NCI-H446 (cell line): ENCODE measurements around the gene TRIM37.
"Not testable (repeated sequence)": the region's sequence is repeated elsewhere in the genome, so short reads cannot be mapped to it uniquely, and the experiment has no call there.

ENCODE experiments used
- DNase-seq, 2 experiments: peaks; one replicate each; lab custom pipeline; 2025; lab: John Stamatoyannopoulos, UW

TRIM37 gene, protein sequence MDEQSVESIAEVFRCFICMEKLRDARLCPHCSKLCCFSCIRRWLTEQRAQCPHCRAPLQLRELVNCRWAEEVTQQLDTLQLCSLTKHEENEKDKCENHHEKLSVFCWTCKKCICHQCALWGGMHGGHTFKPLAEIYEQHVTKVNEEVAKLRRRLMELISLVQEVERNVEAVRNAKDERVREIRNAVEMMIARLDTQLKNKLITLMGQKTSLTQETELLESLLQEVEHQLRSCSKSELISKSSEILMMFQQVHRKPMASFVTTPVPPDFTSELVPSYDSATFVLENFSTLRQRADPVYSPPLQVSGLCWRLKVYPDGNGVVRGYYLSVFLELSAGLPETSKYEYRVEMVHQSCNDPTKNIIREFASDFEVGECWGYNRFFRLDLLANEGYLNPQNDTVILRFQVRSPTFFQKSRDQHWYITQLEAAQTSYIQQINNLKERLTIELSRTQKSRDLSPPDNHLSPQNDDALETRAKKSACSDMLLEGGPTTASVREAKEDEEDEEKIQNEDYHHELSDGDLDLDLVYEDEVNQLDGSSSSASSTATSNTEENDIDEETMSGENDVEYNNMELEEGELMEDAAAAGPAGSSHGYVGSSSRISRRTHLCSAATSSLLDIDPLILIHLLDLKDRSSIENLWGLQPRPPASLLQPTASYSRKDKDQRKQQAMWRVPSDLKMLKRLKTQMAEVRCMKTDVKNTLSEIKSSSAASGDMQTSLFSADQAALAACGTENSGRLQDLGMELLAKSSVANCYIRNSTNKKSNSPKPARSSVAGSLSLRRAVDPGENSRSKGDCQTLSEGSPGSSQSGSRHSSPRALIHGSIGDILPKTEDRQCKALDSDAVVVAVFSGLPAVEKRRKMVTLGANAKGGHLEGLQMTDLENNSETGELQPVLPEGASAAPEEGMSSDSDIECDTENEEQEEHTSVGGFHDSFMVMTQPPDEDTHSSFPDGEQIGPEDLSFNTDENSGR

DNA sequence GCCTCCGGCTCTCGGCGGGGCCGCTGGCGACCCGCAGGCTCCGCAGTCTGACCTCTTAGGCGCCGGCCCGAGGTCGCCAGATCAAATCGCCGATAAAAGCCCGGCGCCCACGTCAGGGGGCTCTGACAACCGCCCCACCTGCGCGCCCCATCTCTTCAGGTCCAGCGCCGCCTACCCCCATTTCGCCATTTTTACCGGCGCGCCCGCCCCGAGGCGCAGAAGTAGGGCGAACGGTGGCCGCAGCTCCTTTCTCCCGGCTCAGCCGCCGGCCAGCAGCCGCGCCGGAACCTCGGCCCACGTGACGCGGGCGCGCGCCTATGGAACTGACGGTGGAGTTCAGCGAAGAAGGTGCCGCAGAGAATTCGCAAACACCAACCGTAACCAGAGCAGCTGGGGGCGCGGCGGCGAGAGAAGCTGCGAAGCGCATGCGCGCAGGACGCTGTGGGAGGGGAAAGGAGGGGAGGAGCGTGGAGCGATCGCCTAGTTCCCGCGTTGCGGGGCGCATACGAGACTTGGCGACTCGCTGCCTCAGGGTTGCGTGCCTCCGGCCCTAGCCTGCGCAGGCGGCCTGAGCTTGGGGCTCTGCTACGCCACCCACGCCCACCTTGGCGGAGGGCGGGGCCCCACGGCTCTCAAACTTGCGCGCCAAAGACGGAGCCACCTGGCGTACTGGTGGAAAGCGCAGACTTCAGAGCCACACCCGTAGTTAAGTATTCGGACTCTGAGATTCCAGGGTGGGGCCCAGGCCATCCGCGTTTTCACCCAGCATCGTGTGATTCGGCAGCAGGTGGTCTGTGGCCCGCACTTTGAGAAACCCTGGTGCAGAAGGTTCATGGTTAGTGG lies at the start of gene TRIM37:
Gene TRIM37 (minus strand): TSS at position 418 of the 843 bp plus-strand sequence. CDS start 419 bp downstream, outside the sequence.
- DNase-seq = peak; percentile 97 to 99

DNA sequence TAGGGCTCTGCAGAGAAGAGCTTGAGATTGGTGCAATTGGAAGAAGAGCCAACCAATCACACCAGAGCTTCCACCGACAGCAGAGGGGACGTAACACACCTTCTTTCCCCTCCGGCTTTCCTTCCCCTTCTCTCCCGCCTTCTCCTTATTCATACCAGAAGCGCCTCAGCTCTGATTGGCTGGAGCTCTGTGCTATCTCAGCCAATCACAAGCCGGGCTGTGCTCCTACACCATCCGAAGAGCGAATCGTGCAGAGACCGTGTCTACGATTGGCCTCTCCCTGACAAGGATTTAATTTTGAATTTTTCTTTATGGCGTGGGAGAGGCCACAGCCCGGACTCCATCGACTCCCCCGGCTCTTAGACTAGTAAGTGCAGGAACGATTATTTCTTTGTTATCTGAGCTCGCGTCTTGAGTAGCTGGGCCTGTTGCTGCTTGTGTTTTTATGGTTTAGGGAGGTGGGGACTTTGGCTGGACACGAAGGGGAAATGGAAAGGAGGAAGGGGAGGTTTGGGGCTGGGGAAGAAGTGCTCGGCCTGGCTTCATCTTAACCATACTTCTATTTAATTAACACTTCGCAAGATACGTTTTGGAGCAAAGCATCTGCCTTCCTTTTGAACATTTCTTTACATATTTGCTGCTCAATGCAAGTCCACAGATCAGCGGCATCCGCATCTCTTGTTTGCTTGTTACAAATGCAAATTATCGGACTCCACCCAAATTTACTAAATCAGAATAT lies 48.9 kb upstream of the TRIM37 start, which contains the start of gene PRR11:
Gene PRR11 (plus strand): TSS at position 308 of the 739 bp plus-strand sequence. CDS start 14,007 bp downstream, outside the sequence.
- peak; percentile 100 for DNase-seq

DNA sequence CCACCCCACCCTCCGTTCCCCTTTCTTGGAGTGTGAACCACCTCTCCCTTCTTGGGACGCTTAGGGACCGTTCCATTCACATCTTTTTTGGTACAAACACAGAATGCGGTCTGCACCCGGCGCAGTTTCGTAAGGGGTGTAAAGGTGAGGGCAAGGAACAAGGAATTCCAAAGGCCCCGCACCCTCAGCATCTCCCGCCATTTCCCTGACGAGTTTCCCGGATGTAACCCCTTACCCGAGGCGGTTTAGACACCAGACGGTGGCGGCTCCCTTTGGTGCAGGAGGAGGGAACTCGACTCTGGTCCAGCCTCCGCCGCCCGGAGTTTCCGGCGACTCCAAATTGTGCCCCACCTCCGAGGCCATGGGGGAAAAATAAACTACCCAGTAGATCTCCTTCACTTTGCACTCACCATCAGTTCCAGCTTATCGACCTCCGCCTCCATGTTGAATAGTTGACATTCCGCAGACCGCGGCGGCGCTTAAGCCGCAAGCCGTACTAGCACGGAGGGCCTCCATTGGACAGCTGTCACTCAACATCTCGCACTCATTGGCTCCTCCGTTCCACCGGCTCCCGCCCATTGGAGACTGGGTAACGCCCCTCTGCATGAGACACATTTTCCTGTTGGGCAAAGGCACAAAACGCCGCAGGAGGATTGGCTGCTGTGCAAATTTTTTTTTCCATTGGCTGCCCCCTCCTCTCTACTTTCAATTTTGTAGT lies 48.2 kb upstream of the TRIM37 start, which contains the start of gene SKA2:
Gene SKA2 (minus strand): TSS at position 466 of the 718 bp plus-strand sequence. CDS start 23 bp downstream, at position 443.
- peak; percentile 100 for DNase-seq

DNA sequence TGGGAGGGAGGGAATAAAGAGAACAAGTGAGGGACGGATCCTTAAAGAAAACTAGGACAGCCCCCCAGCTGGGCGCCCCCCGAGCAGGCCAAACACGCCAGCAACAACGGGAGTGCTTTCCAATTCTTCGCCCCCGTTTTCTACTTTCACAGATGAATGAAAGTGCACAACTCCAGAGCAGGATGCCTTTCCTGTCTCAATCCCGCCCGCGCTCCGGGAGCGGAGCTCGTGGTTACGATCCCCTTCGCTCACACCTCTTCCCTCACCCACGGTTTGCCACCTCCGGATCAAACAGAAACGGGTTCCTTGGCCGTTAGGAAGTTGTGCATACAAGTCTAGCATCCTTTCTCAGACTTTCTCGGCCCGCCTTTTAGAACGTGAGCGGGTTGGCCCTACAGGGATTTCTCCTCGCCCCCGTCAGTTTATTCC lies 47.6 kb upstream of the TRIM37 start:
- peak in 1 of 2 experiments; percentile 56 for DNase-seq

DNA sequence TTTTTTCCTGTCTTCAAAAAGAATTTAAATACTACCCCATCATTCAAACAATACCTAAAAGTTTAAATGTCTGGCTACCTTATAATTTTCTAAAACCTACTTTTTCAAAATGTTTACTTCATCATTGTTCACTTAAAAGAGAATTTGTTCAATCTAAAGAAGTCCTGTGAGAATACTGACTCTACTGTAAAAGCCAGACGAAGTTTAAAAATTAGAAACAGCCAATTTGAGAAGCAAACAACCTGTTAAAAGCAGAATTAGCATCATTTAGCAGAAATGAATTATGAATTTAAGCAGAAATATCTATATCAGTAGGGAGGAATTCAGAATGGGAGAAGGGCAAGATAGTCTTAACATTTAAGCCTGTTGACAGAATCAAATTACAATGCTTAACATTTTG lies 46.2 kb upstream of the TRIM37 start:
- no peak for DNase-seq

DNA sequence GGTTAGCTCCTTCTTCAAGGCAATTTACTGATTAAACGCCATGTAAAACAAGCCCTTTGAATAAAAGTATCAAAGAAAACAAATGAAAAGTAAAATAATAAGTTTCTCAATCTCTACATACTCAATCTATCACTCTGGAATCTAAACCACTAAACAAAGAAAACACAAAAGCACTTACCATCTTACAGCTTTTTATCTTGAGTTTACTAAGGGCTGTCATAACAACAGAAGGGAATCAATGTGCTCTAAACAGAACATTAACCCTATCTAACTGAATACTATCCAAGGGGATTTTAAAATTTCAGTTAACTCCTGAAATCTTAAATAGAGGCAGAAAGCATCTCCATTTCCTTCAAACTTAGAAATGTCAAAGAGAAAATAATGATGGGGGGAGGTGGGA lies 44.9 kb upstream of the TRIM37 start:
- no peak for DNase-seq

DNA sequence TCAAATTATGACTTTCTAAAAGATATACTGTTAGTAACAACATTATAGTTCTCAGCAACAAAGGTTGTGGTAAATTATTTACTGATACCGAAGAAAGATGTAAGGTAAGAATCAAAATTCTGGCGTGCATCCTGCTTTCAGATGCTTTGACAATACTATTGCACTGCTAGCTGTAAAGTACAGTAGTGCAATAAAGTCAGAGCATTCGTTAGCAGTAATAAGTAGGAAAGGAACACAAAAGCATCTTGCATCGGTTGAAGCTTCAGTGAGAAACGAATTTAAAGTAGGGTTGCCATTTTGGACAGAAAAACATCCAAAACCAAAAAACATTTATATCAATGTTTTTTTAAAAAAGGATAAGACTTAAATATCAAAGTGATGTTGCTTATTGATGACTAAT lies 44.3 kb upstream of the TRIM37 start:
- DNase-seq = no peak

DNA sequence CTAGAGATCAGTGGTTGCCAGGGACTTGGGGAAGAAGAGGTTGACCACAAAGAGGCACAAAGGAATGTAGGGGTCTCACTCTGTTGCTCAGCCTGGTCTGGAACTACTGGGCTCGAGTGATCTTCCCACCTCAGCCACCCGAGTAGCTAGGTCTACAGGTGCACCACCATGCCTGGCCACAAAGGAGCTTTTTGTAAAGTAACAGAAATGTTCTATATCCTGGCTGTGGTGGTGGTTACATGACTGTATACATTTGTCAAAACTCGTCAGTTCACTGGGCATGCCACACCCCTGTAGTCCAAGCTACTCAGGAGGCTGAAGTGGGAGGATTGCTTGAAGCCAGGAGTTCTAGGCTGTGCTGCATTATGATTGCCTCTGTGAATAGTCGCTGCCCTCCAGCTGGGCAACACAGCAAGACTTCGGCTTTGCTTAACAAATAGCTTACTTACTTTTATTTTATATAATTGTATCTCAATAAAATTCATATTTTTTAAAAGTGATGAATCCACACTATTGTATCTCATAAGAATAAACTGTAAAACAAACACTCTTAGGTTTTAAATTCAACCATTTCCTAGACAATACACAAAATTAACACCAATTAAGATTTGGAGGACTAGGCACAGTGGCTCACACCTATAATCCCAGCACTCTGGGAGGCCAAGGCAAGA lies 43.3 kb upstream of the TRIM37 start:
- no peak for DNase-seq

DNA sequence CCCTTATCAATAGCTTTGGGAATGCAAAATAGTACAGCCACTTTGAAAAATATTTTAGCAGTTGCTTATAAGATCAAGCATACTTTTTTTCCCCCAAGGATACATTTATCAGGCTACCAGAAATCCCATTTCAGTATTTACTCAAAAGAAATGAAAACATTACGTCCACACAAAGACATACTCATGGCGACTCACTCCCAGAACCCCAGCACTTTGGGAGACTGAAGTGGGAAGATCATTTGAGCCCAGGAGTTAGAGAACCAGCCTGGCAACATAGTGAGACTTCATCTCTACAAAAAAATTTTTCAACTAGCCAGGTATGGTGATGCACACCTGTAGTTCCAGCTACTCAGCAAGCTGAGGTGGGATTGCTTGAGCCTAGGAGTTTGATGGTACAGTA lies 42.4 kb upstream of the TRIM37 start:
- DNase-seq = no peak

DNA sequence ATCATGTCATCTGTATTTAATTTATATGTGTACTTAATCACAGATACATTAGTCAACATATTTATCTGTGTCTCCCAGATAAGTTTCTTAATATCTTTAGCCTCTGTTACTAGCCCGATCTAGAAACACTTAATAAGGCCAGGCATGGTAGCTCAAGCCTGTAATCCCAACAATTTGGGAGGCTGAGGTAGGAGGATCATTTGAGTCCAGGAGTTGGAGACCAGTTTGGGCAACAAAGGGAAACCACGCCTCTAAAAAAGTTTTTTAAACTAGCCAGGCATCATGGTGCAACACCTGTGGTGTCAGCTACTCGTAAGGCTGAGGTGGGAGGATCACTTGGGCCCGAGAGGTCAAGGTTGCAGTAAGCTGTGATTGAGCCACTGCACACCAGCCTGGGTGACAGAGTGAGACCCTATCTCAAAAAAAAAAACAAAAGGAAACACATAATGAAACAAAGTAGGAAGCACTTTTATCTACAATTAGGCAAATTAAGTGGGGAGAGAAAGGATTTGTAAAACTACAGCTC lies 39.0 kb upstream of the TRIM37 start:
- no peak for DNase-seq

DNA sequence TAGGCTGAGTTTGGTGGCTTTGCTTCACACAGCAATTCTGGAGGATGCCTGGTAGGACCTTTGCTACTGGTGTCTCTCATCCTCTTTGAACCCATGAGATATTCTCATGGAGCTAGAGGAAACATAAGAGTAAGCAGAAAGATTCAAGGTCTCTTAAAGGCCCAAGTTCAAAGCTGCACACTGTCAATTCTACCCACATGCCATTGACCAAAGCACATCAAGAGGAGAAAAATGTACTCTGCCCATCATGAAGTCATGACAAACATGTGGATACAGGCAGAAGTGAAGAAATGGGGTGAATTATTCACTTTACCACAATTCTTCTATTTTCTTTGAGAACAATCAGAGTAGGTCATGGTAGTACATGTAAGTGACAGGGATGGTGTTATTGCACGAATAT lies 35.2 kb upstream of the TRIM37 start:
- DNase-seq = no peak

DNA sequence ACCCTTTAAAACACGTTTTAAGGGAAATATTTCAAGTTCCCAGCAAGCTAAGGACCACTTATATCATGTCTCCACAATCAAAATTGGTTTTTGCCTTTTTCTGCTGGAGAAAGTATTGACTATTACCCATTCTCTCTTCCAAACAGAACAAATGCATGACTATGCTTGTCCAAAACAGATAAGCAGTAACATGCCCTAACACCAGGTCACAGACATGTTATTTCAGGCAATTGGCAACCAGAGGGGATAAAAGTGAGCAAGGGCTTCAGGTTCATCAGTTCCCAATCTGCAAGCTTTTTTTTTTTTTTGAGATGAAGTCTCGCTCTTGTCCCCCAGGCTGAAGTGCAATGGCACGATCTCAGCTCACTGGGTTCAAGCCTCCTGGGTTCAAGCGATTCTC lies 33.3 kb upstream of the TRIM37 start:
- no peak for DNase-seq

DNA sequence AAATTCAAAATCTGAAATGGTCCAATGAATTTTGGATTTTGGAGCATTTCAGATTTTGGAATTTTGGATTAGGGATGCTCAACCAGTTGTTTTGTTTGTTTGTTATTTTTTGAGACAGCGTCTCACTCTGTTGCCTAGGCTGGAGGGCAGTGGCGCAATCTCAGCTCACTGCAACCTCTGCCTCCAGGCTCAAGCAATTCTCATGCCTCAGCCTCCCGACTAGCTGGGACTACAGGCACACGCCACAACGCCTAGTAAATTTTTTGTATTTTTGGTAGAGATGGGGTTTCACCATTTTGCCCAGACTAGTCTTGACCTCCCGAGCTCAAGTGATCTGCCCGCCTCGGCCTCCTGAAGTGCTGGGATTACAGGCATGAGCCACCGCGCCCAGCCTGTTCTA lies 31.7 kb upstream of the TRIM37 start:
- DNase-seq = not testable (repeated sequence)

DNA sequence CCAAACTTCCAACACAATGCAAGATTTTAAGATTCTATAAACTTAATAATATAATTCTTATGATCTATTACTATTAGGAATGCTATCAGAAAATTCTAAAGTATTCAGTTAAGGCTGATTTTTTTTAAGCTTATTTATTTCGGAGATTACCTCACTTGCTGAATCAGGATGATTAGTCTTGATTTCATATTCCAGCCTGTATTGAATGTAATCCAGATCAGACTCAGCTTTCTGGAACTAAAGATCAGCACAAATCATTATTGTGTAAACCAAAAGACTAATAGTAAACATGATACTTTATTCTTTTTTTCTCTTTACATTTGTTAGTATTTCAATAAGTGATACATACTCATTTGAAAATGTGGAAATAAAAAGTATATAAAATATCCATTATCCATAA lies 24.5 kb upstream of the TRIM37 start:
- DNase-seq = no peak

DNA sequence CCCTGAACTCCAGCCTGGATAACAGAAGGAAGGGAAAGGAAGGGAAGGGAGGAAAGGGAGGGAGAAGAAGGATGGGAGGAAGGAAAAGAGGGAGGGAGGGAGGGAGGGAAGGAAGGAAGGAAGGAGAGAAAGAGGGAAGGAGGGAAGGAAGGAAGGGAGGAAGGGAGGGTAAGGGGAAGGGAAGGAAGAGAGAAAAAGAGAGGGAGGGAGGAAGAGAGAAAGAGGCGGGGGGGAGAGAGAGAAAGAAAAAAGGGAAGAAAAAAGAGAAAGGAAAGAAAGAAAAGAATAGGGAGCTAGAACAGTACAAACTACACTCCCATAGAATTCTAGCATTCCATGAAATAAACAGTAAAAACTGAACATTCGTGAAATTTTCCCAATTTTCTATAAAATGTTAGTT lies 23.1 kb upstream of the TRIM37 start:
- DNase-seq = no peak

DNA sequence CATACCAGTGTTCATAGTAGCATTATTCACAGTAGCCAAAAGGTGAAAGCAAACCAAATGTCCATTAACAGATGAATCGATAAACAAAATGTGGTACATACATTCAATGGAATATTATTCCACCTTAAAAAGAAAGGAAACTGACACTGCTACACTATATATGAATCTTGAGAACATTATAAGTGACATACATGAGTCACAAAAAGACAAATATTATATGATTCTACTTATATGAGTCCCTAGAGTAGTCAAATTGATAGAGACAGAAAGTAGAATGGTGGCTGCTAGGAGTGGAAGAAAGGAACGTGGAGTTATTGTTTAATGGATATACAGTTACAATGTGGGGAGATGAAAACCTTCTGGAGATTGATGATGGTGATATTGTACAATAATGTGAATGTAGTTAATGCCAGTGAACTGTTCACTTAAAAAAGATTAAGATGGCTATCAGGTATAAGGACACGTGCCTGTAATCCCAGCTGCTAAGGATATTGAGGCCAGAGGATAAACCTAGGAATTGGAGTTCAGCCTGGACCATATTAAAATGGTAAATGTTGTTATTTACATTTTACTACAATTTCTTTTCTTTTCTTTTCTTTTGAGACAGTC lies 20.2 kb upstream of the TRIM37 start:
- no peak for DNase-seq

DNA sequence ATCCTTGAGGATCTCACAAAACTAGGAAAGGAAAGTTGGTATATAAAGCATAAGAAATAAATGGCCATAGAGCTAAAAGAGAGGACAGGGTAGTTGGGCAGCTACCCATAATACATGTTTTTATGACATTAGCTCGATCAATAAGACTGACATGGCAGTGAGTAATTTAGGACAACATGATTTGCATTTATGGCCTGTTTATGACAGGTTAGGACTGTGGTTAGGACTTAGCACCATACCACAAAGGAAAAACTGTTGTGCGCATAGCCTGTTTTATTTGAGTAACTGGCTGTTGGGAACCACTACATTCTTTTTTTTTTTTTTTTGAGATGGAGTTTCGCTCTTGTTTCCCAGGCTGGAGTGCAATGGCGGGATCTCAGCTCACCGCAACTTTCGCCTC lies 18.0 kb upstream of the TRIM37 start:
- DNase-seq = no peak

DNA sequence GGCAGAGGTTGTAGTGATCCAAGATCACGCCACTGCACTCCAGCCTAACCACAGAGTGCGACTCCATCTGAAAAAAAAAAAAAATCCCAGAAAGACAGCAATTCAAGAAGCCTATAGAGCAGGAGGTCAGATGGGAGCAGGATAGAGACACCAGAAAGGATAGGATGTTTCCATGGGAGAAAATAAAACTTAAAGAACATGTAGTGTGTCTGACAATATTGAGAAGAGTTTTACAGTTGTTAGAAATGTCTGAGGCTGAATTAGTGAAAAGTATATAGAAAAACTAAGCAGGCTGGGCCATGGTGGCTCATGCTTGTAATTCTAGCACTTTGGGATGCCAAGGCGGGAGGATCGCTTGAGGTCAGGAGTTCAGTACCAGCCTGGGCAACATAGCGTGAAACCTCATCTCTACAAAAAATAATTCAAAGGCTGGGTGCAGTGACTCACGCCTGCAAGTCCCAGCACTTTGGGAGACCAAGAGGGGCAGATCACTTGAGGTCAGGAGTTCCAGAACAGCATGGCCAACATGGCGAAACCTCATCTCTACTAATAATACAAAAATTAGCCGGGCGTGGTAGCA lies 15.3 kb upstream of the TRIM37 start:
- no peak for DNase-seq

DNA sequence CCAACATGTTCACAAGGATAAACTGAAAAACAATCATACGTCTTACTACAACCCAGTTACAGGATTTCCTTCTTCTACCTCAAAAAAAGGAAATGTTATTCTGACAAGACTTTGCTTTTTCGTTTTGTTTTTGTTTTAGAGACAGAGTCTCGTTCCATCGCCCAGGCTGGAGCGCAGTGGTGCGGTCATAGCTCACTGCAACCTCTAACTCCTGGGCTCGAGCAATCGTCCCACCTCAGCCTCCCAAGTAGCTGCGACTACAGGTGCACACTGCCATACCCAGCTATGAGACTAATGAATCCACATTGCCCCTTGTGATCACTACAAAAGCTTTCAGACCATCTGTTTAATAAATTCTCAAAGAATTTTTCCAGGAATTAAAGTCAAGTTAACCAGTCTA lies 8.8 kb upstream of the TRIM37 start:
- no peak for DNase-seq
